Right ventricle myocardium superior (tissue), 1 donor: ENCODE results near the gene NPHP4. TPM values are rescaled to one million over a fixed set of nuclear protein-coding genes. Genes with fewer than 3 reads are reported as not detected.

Experiments
- ATAC-seq: fragments of 200-7000 bp; cut with Tn5 transposase; one replicate; pipeline ENCODE4 v1.9.1; 2020; ENCODE audit warnings: mild to moderate bottlenecking; ENCODE audit not compliant: poor library complexity
- DNase-seq: peaks from one replicate; pipeline ENCODE4 v3.0.0-alpha.2; 2020
- intact Hi-C: fragments of 100-400 bp; cut with DNase I; formaldehyde crosslinking; loops from one replicate; pipeline ENCODE4 v1.11.2; 2022
- total RNA-seq: library from RNA; stranded (reverse); fragmentation: NEBNext Ultra II Directional; extraction: Animal tissue kit (Norgen Biotek cat#: 25700); gene quantifications from one replicate; pipeline ENCODE4 v1.2.1, GENCODE V29; 2021
- donor health status: DM: no; HTN: yes; CAD: no; lungs with severe emphysema.

Gene NPHP4
- total RNA-seq, 1 donor from 2014 or later = 4.3 TPM

DNA sequence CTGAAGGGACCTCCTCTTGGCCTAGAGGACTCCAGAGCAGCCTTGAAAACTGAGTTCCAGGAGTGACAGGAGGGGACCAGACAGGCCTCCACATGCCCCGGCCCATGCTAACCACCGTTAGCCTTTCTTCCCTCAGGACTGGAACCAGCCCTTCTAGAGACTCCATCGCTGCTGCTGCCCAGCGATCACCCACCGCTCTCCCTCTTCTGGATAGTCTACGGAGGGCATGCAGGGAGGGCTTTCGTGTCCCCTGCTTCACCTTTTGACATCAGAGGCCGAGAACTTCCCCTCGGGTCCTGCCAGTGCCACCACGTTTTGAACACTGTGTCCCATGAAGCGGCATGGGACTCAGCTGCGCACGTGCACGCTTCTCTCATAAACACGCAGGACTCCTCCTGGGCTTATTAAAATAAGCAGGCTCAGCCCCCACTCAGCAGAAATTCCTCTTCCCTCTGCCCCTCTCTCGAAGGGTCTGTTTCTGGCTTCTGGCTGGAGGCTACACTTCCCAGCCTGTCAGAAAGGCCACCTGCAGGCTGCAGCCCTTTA lies 26.6 kb downstream of the NPHP4 start:
- DNase-seq (no peak), ATAC-seq (no peak)
- intact Hi-C loops = no loop called here

DNA sequence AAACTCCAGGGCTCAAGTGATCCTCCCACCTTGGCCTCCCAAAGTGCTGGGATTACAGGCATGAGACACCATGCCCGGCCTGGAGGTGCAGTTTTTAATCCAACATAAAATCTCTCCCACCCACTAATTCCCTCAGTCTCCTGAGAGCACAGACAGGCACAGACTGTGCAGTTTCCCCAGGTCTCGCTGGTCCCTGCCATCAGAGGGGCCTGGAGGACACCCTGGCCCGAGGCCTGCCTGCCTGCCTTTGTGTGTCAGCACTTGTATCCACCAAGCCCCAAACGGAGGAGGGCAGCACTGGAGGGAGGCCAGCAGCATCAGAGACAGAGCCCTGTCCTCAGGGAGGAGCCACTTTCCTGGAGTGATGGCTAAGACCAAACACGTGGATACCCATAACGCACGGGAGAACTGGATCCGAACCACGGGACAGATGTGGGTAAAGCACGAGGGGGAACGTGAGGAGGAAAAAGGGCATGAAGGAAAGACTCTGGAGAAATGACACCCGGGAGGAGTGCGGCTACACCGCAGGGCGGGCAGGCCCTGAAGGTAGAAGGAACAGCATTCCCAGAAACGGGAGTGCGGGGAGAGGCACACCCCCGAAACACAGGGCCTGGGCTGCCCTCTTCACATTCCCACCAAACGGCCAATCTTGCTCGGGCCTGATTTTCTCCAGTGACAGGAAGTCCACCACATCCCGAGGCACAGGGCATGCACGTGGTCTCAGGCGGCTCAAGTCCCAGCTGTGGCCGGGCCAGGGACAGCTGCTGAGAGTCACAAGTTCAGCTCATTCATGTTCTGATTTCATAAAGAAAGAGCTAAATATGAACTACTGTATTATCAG lies 29.7 kb downstream of the NPHP4 start:
- DNase-seq = no peak
- intact Hi-C loops = no loop called here
- no peak for ATAC-seq

GRCh38 chr1:5961601-5962000 lies 30.6 kb downstream of the NPHP4 start:
- DNase-seq (no peak), ATAC-seq (no peak)
- intact Hi-C loops = no loop called here

- intact Hi-C loops = no loop called here
- DNase-seq (no peak), ATAC-seq (no peak)
Observed at GRCh38 chr1:5960336-5960735, 31.9 kb downstream of the NPHP4 start.

- no peak for ATAC-seq
- intact Hi-C loops = no loop called here
- DNase-seq = no peak
Observed at GRCh38 chr1:5959667-5960230, 32.5 kb downstream of the NPHP4 start.

- intact Hi-C loops = no loop called here
- no peak for ATAC-seq
- DNase-seq = no peak
Observed at GRCh38 chr1:5959087-5959486, 33.1 kb downstream of the NPHP4 start.

DNA sequence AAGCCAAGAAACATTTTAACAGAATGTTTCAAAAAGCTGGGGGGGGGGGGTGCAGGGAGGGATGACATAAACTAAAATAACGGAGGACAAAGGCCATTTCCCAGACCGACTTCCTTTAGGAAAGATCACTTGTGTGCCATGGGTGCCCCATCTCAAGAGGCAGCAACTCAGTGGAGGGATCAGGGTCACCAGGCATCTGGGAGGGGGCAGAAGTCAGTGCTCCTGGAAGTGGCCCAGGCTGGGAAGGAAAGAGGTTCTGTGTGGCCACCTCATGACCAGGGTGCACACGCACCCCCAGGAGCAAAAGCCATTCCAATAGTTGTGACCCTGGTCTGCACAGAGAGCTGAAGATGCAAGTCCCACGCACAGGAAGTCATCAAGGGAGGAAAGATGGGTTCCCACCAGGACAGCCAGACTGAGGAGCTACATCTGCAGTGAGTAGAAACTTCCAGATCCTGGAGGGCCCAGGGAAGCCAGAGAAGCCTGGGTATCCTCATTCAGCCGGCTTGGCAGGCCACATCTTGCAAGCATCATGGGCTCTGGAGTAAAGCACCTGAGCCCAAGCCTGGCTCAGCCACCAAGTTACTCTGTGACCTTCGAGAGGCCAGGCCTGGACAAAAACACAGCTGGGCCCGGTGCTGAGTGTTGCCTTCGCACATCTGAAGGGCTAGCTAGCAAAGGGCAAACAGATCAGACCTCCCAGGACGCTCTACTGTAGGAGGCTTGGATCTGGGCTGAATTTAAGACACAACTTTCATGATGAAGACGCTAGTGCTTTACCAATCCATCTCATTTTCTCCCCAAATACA lies 36.0 kb downstream of the NPHP4 start:
- ATAC-seq (no peak), DNase-seq (no peak)
- intact Hi-C loops = no loop called here

DNA sequence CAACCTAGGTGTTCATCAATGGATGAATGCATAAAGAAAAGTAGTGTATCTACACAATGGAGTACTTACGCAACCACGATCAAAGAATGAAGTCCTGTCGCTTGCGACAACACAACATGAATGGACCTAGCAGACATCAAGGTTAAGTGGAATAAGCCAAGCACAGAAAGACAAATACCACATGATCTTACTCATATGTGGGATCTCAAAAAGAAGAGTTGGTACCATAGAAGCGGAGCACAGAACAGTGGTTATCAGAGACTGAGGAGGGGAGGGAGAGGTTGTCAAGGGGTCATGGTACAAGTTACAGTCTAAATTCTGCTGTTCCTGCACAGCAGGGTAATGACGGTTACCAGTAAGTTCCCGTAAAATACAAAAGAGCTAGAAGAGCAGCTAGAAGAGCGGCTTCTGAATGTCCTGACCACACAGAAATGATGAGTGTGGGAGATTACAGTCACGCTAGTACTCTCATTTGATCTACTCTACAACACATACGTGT lies 36.7 kb downstream of the NPHP4 start:
- DNase-seq = no peak
- no peak for ATAC-seq
- intact Hi-C loops = no loop called here

DNA sequence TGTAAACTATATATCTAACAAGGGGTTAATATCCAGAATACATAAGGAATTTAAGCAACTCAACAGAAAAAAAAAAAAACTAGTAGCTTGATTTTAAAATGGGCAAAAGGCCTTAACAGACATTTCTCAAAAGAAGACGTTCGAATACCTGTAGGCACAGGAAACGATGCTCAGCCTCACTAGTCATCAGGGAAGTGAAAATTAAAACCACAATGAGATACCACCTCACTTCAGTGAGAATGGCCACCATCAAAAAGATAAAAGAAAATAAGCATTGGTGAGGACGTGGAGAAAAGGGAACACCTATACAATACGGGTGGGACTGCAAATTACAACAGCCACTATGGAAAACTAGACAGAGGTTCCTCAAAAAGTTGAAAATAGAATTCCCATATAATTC lies 37.3 kb downstream of the NPHP4 start:
- ATAC-seq = no peak
- DNase-seq = no peak
- intact Hi-C loops = no loop called here

DNA sequence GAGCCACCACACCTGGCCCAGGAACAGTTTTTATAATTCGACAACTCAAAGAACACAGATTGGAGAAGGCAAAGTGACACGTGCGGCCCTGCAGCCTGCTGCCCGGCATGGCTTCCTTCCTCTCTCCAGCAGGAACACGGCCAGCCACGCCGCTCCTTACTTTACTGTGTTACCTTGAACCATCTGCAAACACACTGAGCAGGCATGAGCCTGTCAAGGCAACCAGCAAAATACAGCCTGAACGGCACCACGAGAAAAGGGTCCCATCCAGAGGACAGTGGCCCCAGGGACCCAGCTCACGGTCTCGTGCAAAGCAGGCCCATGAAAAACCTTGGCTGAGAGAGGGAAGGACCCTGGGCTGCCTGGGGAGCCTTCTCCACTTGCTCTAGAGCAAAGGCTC lies 38.8 kb downstream of the NPHP4 start:
- intact Hi-C loops = no loop called here
- no peak for DNase-seq

DNA sequence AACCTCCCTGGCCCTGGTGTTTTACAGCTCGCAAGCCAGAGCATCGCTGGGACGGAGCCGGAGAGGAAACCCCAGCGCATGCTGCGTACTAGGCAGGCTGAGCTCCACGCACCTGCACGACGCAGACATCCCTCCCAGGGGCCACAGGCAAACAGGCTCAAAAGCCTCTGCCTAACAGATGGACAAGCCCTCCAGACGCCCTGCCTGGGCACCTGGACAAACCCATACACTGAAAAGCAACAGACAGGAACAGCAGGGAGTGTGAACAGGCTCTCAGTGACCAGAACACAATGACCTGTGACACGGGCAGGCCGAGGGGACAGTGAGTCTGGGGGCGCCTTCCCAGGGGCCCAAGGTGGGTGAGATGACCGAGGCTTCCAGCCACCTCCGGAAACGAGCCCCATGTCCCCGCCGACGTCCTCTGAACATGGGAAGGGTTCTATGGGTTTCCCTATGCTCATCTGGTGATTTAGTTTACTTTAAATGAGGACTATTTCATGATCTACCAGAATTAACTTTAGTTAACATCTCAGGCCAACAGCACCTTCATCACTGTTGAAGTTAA lies 40.3 kb downstream of the NPHP4 start:
- DNase-seq (no peak), ATAC-seq (no peak)
- intact Hi-C loops = no loop called here

More for the DNA sequence above, 38.8 kb downstream of the NPHP4 start:
- ATAC-seq = no peak

DNA sequence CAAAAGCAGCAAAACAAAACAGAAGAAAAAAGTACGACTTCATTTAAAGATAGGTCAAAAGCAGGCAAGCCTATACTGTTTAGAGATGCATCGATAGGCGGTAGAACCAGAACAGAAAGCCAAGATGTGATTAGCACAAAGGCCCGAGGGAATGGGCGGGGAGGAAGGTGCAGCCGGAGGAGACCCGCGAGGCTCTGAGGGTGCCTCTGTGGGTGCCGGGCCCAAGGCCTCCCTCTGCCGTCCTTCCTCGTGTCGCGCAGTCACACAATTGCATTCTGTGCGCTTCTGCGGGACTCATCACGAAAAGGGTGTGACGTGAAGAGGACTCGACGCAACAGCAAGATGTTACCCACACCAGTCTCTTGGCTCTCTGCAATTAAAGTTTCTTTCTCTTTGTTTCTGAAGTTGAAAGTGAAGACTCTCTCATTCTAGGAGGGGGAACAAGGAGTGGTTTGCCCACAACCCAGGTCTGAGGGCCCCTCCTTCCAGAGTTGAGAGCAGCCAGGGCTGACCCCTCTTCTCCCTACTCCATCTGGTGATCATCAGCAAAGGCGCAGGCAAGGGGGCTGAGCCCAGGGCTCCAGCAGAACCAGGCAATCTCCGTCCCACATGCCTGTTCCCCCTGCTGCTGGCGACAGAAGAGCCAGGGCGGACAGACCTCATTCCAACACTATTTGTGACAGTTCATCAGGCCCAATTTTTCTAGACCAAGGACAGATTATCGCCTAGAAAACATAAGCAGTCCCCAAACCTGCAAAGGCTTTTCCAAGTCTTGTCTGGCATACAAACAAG lies 41.0 kb downstream of the NPHP4 start:
- DNase-seq (no peak), ATAC-seq (no peak)
- intact Hi-C loops = no loop called here

GRCh38 chr1:5950201-5950895 lies 41.9 kb downstream of the NPHP4 start:
- ATAC-seq (no peak), DNase-seq (no peak)
- intact Hi-C loops = no loop called here

DNA sequence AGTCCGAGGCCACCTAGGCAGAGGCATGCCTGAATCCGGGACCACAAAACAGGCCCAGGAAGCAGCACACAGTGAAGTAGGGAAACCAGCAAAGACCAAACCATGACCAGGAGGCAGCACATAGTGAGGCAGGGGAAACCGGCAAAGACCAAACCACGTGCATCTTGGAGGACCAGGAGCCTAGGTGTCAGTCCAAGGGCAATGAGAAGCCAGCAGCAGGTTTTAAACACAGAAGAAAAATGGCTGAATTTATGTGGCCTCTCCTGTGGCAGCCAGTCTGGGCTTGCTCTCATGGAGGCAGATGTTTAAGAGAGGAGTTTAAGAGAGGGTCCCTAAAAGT lies 42.5 kb downstream of the NPHP4 start:
- DNase-seq (no peak), ATAC-seq (no peak)
- intact Hi-C loops = no loop called here

DNA sequence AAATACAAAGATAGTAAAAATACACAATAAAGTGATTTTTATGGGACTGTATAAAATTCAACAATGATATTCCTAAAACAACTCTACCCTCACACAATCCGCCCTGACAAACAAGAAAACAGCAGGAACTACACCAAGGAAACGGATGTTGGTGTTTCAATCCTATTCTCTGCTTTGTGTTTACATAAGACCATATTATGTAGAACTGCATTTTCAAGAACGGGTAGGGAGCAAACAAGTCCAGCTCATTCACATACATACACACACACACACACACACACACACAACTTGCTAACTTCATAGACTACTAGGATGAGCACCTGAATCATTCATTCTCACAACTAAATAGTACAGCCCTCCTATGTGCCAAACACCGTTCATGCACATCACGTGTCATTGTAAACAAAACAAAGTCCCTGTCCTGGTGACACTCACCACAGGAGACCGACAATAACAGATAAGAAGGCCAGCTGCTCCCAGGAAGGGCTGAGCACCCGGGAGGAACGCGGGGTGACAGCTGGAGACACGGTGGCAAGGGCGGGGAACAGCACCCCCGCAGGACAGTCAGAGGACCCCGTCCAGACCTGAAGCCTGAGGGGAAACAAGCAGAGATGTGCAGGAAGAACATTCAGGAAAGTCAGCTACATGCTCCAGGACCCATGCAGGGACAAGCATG lies 43.0 kb downstream of the NPHP4 start:
- DNase-seq = no peak
- intact Hi-C loops = no loop called here
- ATAC-seq = no peak

- ATAC-seq (no peak), DNase-seq (no peak)
- intact Hi-C loops = no loop called here
Observed at GRCh38 chr1:5948681-5949005, 43.6 kb downstream of the NPHP4 start.

DNA sequence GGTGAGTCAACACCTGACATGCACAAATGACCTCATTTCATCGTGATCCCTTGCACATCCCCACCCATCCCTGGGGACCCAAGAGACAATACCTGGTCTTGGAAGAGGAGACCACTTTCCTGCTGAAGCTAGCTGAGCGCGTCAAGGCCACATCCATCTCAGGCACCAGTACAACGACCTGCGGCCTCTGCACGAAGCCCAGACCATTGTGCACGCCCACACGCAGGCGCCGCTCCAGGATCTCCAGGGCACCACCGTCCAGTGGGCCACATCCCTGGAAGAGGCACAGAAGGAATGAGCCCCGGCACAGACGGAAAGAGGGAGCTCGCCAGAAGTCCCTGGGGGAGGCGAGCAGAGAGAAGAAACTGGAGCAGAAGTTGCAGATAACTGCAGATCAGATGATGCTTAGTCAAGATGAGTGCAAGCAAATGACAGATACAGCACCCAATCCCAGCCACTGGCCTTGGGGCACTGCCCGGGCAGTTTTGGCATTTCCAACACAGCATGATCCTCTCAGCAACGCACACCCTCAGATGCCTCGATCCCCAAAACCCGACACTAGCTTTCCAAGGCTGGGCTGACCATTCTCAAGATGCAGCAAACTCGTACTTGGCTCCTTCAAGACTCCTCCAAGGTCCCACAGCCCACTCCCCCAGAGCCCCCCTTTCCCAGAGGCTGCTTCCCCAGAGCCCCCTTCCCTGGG lies 44.1 kb downstream of the NPHP4 start:
- ATAC-seq = no peak
- intact Hi-C loops = no loop called here
- no peak for DNase-seq
